AG08396 (cell line): ENCODE results near the gene RASSF7.
A peak's percentile ranks its signal among the peaks of the same experiment; 100 is the strongest.

Experiments used
- DNase-seq: peaks from one replicate; pipeline ENCODE4 v3.0.0; 2012; ENCODE audit warnings: low spot score, mixed read lengths

The RASSF7 gene

DNA sequence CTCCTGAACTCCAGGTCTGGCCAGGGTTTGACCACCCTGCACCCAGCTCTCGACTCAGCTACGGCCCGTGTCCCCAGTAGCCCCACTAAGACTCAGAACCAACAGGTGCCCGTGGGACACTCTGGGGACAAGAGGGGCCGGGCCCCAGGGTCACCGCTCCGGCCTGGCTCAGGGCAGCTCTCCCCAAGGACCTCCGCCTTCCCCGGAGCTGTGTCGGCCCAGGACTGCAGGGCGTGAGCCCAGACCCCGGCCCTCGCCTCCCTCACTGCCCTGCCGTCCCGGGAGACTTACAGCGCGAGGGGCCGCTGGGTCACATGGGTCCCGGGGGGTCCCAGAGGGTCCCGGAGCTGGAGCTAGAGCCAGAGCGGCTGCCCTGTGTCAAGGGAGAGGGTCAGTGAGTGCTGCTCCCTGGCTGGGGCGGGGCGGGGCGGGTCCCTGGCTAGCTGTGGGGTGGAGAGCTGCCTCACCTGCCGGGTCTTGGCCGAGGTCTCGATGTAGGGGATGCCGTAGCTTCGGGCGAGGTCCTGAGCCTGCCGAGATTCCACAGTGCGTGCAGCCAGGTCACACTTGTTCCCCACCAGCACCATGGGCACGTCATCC is 27.7 kb upstream of the RASSF7 start:
- DNase-seq = no peak

- no peak for DNase-seq
Measured at GRCh38 chr11:533586-534395, 27.0 kb upstream of the RASSF7 start.

GRCh38 chr11:534396-535209 is 26.2 kb upstream of the RASSF7 start:
- peak; percentile 58 for DNase-seq

GRCh38 chr11:535210-535518 is 25.6 kb upstream of the RASSF7 start:
- no peak for DNase-seq

GRCh38 chr11:535519-536454 is 25.0 kb upstream of the RASSF7 start, which contains the start of gene HRAS:
Gene HRAS, minus strand, starts transcription at chr11:535576.
- DNase-seq = peak; percentile 100

DNA sequence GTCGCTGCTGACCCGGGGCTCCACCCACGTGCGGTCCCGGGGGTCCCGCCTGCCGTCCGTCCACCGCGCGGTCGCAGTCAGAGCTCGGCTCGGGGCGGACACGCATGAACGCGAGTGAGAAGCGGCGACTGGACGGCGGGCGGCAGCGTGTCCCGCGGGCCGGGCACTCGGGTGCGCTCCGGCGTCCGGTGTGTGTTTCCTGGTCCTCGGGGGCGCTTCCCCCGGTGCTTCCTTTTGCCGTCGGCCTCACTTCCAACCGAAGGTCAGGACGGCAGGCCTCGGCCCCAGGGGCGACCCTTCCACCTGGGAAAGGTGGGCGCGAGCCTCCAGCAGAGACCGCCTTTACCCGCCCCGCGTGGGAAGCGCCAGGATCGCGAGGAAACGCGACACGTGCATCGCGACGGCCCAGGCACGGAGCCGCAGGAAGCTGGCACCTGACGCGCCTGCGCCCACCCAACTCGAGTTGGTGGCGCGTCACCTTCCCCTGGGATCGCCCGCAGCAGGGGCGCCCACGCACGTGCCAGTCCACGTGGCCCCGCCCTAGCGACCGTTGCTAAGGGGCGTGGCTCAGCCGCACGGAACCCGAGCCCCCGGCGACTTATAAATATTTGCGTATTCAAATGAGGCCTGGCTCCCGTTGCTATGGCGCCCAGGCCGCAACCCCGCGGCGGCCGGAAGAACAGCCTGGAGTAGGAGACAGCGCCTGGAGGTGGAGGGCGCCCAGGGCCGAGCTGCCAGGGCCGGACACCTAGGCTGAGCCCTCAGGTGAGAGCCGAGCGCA is 23.7 kb upstream of the RASSF7 start, which contains the start of gene LRRC56:
LRRC56 (plus strand) TSS at position 687 of the 781 bp plus-strand sequence. CDS start 3,158 bp downstream, outside the sequence.
- DNase-seq = peak; percentile 98

- peak; percentile 48 for DNase-seq
Measured at GRCh38 chr11:537622-538430, 22.9 kb upstream of the RASSF7 start.

- no peak for DNase-seq
Measured at GRCh38 chr11:538431-539051, 22.2 kb upstream of the RASSF7 start.

- DNase-seq = no peak
Measured at GRCh38 chr11:539971-540481, 20.7 kb upstream of the RASSF7 start.

- no peak for DNase-seq
Measured at GRCh38 chr11:540583-541432, 20.0 kb upstream of the RASSF7 start.

DNA sequence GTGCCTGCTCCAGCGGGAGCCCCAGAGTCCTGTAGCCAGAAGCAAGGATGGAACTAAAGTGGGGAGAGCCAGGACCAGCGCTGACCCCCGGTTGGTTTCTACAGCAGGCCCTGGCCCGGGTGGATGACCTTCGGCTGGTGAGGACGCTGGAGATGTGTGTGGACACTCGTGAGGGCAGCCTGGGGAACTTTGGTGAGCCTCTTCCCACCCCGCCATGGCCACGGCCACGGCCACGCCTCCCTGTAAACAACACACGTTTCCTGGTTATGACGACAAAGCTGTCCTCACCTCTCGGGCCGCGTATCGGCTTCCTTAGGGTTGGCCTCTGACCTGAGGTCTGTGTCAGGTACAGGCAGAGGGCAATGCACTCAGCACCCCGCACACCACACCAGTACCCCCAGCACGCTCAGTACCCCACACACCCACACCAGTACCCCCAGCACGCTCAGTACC is 19.3 kb upstream of the RASSF7 start:
- no peak for DNase-seq

DNA sequence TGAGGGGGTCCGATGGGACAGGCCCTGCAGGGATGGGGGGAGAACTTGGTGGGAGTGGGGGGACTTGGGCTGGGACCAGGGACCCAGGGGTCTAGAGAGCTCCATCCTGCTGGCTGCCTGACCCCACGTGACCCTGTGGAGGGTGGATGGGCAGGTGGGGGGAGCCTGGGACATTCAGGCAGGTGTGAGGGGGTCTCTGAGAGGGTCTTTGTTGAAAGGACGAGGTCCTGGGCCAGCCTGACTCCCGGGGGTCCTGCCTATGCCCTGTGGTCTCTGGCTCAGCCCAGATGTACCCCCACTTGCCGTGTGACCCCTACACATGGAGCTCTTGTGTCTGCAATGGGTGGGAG is 16.0 kb upstream of the RASSF7 start:
- DNase-seq = no peak

DNA sequence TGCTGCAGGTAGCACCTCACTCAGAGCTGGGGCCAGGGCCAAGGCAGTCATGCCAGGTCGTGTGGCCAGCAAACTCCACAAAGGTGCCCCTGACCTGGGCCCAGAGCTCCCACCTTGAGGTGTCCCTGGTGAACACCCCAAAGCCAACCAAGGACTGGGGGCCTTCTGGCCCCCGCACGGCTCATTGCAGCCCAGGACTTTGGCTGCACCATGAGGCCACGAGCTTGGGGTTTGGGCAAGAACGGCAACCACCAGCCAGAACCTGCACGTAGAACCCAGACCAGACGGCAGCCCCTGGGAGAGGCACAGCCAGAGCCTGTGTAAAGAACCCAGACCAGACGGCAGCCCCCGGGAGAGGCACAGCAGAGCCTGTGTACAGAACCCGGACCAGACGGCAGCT is 15.6 kb upstream of the RASSF7 start:
- no peak for DNase-seq

GRCh38 chr11:548700-549603 is 11.8 kb upstream of the RASSF7 start:
- DNase-seq = no peak

- no peak for DNase-seq
Measured at GRCh38 chr11:550021-550745, 10.6 kb upstream of the RASSF7 start.

GRCh38 chr11:550746-551085 is 10.1 kb upstream of the RASSF7 start:
- DNase-seq = no peak

DNA sequence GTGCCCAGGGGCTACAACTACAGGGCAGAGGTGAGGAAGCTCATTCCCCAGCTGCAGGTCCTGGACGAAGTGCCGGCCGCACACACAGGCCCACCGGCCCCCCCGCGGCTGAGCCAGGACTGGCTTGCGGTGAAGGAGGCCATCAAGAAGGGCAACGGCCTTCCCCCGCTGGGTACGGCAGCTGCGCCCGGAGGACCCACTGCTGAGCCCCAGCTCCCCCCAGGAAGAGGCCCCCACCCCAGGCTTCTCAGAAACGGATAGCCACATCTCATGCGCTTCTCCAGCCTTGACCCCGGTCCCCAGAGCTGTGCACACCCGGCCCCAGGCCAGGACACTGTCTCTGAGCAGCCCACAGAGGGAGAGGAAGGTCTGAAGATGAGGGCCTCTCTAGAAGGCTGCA is 9.6 kb upstream of the RASSF7 start:
- no peak for DNase-seq
